ENCODE measurements around the gene THRAP3.
"Not testable (repeated sequence)": the region's sequence is repeated elsewhere in the genome, so short reads cannot be mapped to it uniquely, and the experiment has no call there.

THRAP3 gene

GRCh38 chr1:36204347-36204909, 19.8 kb upstream of the THRAP3 start:
- DNase-seq (ENCODE audit: low read depth) = no peak

GRCh38 chr1:36206323-36206858, 17.9 kb upstream of the THRAP3 start:
- no peak for DNase-seq (ENCODE audit: low read depth)

- DNase-seq (ENCODE audit: low read depth) = no peak
Measured at GRCh38 chr1:36207339-36207738, 16.9 kb upstream of the THRAP3 start.

DNA sequence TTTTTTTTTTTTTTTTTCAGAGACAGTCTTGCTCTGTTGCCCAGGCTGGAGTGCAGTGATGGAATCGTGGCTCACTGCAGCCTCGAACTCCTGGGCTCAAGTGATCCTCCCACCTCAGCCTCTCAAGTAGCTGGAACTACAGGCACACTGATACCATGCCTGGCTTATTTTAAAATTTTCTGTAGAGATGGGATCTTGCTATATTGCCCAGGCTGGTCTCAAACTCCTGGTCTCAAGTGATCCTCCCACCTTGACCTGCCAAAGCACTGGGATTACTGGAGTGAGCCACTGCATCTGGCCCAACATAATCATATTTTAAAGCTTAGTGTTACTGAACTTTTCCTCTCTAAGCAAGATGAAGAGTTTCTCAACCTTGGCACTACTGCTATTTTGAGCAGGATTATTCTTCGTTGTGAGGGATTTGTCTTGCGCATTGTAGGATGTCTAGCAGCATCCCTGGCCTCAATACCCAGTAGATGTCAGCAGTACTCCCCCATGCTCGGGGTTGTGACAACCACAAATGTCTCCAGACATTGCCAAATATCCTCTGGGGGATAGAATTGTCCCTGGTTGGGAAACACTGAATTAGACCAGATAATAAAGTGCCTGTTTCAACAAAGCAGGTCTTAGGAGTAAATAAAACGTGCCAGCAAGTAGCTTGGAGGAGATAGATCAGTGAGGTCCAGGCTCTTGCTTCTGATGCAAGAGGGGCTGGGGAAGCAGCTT, 15.1 kb upstream of the THRAP3 start:
- DNase-seq (ENCODE audit: low read depth) = no peak

- no peak for DNase-seq (ENCODE audit: low read depth)
Measured at GRCh38 chr1:36211307-36211706, 12.9 kb upstream of the THRAP3 start.

GRCh38 chr1:36211841-36212240, 12.4 kb upstream of the THRAP3 start:
- no peak for DNase-seq (ENCODE audit: low read depth)

- DNase-seq (ENCODE audit: low read depth) = no peak
Measured at GRCh38 chr1:36212782-36213181, 11.5 kb upstream of the THRAP3 start.

GRCh38 chr1:36217670-36218069, 6.6 kb upstream of the THRAP3 start:
- DNase-seq (ENCODE audit: low read depth) = no peak

DNA sequence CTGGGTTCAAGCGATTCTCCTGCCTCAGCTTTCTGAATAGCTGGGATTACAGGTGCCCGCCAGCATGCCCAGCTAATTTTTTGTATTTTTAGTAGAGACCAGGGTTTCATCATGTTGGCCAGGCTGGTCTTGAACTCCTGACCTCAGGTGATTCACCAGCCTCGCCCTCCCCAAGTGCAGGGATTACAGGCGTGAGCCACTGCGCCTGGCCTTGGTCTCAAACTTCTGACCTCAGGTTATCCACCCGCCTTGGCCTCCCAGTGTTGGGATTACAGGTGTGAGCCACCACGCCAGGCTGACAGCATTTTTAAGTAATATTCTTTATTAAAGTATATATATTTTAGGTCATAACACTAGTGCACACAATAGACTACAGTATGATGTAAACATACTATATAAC, 2.3 kb upstream of the THRAP3 start:
- not testable (repeated sequence) for DNase-seq (ENCODE audit: low read depth)

DNA sequence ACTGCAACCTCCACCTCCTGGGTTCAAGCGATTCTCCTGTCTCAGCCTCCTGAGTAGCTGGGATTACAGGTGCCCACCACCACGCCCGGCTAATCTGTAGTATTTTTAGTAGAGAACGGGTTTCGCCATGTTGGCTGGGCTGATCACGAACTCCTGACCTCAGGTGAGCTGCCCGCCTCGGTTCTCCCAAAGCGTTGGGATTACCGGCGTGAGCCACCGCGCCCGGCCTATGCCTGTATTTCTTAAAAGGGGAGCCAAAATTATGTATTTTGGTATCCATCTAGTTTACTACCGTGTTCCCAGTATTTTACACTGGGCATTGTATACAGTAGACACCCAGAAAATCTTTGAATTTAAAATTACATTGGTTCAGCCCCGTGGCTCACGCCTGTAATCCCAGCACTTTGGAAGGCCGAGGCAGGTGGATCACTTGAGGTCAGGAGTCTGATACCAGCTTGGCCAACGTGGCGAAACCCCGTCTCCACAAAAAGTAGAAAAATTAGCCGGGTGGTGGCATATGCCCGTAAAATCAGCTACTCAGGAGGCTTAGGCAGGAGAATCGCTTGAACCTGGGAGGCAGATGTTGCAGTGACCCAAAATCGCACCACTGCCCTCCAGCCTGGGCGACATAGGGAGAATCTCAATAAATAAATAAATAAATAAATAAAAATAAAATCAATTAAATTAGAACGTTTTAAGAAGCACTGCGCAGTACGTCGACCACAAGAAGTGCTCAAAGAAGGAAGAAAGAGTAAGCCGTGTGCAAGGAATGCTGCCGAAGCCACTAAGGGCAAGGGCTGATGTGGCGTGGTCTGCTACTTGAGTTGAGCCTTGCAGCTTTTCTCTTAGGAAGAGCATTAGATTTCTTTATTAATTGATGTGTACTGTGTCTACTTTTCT, 1.5 kb upstream of the THRAP3 start:
- no peak for DNase-seq (ENCODE audit: low read depth)

- no peak for DNase-seq (ENCODE audit: low read depth)
Measured at GRCh38 chr1:36223381-36223995, 755 bp upstream of the THRAP3 start.

GRCh38 chr1:36224537-36225282, 467 bp downstream of the THRAP3 start:
- no peak for DNase-seq (ENCODE audit: low read depth)

GRCh38 chr1:36225283-36225899, 1.1 kb downstream of the THRAP3 start:
- DNase-seq (ENCODE audit: low read depth) = no peak

DNA sequence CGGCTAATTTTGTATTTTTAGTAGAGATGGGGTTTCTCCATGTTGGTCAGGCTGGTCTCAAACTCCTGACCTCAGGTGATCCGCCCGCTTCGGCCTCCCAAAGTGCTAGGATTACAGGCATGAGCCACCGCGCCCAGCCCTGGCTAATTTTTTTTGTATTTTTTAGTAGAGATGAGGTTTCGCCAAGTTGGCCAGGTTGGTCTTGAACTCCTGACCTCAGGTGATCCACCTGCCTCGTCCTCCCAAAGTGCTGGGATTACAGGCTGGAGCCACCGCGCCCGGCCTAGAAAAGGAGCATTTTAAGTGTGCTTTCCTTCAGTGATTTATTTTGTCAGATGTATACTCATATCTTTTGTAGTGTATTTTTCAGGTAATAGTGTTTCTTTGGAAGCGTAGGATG, 6.0 kb downstream of the THRAP3 start:
- DNase-seq (ENCODE audit: low read depth) = not testable (repeated sequence)

- DNase-seq (ENCODE audit: low read depth) = no peak
Measured at GRCh38 chr1:36231191-36231590, 6.9 kb downstream of the THRAP3 start.

- DNase-seq (ENCODE audit: low read depth) = no peak
Measured at GRCh38 chr1:36232212-36233095, 8.2 kb downstream of the THRAP3 start.

DNA sequence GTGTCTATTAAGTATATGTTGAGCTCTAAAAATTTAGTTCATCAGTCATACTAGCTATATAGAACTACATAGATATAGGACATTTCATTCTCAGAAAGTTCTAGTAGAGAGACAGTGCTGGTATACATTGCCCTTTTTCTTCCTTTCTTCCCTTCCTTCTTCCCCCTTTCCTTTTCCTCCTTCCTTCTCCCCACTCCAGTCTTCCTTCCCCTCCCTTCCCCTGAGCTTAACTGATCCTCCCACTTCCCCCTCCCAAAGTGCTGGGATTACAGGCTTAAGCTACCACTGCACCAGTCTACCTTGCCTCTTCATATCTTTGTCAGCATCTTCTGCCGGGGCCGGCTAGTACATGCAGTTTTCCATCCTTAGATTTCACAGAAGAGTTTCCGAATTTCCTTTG, 12.1 kb downstream of the THRAP3 start:
- DNase-seq (ENCODE audit: low read depth) = no peak

- DNase-seq (ENCODE audit: low read depth) = no peak
Measured at GRCh38 chr1:36238433-36238832, 14.2 kb downstream of the THRAP3 start.

DNA sequence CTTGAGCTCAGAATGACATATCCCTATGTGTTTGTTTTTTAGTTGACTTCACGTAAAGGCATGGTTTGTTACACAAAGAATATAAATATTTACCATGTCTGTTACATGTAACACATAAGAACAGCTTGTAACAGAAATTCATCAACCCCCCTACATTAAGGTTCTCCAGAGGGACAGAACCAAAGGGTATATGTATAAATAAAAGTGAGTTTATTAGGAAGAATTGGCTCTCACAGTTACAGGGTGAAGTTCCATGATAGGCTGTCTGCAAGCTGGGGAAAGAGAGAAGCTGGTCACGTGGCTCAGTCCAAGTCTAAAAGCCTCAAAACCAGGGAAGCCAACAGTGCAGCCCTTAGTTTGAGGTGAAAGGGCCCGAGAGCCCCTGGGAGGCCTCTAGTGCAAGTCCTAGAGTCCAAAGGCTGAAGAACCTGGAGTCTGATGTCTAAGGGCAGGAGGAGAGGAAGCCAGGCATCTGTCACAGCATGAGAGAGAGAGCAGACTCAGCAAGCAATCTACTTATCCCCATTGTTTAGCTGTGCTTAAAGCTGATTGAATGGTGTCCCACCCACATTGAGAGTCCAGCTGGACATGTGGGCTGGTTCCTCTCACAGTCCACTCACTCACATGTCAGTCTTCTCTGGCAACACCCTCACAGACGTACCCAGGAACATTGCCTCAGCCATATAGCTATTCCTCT, 15.8 kb downstream of the THRAP3 start:
- DNase-seq (ENCODE audit: low read depth) = no peak

Measured in T follicular helper cell (primary cell).